ENCODE data around the gene LRP1. TPM values are rescaled to one million over a fixed set of nuclear protein-coding genes. Genes with fewer than 3 reads are reported as not detected.

The LRP1 gene
- total and polyA plus RNA-seq, 2 of the 13 experiments (the other 11 are each of a cell fraction or from before 2014, with no cell fraction given), result 14.7 to 30.8 TPM

DNA sequence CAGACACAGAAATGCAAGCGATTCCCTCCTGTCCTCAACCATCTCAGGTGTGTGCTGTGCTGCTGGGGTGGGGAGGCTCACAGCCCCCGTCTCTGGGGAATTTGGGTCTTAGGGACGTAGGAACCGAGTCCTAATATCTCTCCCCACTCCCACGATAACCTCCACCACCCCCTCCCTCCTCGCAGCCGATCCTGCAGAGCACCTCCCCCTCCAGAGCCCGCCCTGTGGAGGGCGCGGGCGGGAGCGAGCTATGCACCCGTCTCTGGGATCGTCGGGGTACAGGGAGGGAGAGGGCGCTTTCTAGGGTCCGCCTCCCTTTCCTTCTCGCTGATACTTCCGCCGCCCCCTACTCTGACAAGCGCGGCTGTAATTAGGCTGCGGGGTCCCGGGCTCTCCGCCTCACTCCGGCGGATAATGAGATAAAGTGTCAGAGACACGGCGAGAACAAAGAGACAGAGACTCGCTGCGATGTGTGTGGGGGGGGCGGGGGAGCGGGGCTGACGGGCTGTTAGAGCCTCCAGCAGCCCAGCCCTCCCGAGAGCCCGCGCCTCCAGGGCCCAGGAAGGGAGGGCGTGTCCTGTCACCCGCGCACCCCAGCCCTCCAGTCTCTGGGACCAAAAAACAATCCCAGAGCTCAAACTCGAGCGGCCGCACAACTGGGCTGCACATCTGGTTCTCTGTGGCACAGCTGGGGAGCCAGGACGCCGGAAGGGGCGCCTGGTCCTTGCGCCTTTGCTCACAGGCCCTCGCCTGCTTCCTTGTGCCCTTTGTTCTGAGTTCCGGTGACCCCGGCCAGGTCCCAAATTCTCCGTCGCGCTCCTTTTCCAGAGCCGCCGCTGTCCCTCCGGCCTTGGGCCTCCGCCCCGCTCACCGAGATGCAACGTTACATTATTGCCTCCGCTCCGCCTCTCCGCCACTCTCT, 109.9 kb downstream of the LRP1 start (continued):
- TF ChIP-seq, protein P1, sequence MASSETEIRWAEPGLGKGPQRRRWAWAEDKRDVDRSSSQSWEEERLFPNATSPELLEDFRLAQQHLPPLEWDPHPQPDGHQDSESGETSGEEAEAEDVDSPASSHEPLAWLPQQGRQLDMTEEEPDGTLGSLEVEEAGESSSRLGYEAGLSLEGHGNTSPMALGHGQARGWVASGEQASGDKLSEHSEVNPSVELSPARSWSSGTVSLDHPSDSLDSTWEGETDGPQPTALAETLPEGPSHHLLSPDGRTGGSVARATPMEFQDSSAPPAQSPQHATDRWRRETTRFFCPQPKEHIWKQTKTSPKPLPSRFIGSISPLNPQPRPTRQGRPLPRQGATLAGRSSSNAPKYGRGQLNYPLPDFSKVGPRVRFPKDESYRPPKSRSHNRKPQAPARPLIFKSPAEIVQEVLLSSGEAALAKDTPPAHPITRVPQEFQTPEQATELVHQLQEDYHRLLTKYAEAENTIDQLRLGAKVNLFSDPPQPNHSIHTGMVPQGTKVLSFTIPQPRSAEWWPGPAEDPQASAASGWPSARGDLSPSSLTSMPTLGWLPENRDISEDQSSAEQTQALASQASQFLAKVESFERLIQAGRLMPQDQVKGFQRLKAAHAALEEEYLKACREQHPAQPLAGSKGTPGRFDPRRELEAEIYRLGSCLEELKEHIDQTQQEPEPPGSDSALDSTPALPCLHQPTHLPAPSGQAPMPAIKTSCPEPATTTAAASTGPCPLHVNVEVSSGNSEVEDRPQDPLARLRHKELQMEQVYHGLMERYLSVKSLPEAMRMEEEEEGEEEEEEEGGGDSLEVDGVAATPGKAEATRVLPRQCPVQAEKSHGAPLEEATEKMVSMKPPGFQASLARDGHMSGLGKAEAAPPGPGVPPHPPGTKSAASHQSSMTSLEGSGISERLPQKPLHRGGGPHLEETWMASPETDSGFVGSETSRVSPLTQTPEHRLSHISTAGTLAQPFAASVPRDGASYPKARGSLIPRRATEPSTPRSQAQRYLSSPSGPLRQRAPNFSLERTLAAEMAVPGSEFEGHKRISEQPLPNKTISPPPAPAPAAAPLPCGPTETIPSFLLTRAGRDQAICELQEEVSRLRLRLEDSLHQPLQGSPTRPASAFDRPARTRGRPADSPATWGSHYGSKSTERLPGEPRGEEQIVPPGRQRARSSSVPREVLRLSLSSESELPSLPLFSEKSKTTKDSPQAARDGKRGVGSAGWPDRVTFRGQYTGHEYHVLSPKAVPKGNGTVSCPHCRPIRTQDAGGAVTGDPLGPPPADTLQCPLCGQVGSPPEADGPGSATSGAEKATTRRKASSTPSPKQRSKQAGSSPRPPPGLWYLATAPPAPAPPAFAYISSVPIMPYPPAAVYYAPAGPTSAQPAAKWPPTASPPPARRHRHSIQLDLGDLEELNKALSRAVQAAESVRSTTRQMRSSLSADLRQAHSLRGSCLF (CRISPR knock-in tag; IDR thresholded peaks at IDR 0.05; ENCODE audit: borderline replicate concordance), result no peak
- TF ChIP-seq NFRKB (IDR thresholded peaks at IDR 0.05) (no peak), ZNF543 (CRISPR knock-in tag; IDR thresholded peaks at IDR 0.05) (no peak), MBNL3 (CRISPR knock-in tag; conservative IDR thresholded peaks at IDR 0.05) (no peak), ESRRA (CRISPR knock-in tag; IDR thresholded peaks at IDR 0.05; ENCODE audit: low read depth) (no peak), ATF7-NPFF (CRISPR knock-in tag; IDR thresholded peaks at IDR 0.05; ENCODE audit: low read depth) (0 out of 2 replicates have a peak, but pooled peaks have one; percentile 43), HNRNPK (IDR thresholded peaks at IDR 0.05; ENCODE audit: low read depth, low read length, poor library complexity, severe bottlenecking) (peak; percentile 57), ZNF484 (CRISPR knock-in tag; IDR thresholded peaks at IDR 0.05; ENCODE audit: borderline replicate concordance, low read depth) (no peak), ZNF329 (CRISPR knock-in tag; IDR thresholded peaks at IDR 0.05; ENCODE audit: low read depth) (no peak), ZNF816 (CRISPR knock-in tag; IDR thresholded peaks at IDR 0.05; ENCODE audit: borderline replicate concordance) (0 out of 2 replicates have a peak, but pooled peaks have one; percentile 31), ZNF225 (CRISPR knock-in tag; IDR thresholded peaks at IDR 0.05) (no peak), ZNF598 (CRISPR knock-in tag; IDR thresholded peaks at IDR 0.05; ENCODE audit: borderline replicate concordance) (no peak), ZKSCAN5 (CRISPR knock-in tag; IDR thresholded peaks at IDR 0.05) (no peak), SP2 (CRISPR knock-in tag; IDR thresholded peaks at IDR 0.05) (no peak), SP1 (IDR thresholded peaks at IDR 0.05) (no peak), SP1 (CRISPR knock-in tag; IDR thresholded peaks at IDR 0.05) (no peak), KDM2A (CRISPR knock-in tag; IDR thresholded peaks at IDR 0.05; ENCODE audit: borderline replicate concordance, low read depth) (peak; percentile 53)
- TF ChIP-seq, protein P2, sequence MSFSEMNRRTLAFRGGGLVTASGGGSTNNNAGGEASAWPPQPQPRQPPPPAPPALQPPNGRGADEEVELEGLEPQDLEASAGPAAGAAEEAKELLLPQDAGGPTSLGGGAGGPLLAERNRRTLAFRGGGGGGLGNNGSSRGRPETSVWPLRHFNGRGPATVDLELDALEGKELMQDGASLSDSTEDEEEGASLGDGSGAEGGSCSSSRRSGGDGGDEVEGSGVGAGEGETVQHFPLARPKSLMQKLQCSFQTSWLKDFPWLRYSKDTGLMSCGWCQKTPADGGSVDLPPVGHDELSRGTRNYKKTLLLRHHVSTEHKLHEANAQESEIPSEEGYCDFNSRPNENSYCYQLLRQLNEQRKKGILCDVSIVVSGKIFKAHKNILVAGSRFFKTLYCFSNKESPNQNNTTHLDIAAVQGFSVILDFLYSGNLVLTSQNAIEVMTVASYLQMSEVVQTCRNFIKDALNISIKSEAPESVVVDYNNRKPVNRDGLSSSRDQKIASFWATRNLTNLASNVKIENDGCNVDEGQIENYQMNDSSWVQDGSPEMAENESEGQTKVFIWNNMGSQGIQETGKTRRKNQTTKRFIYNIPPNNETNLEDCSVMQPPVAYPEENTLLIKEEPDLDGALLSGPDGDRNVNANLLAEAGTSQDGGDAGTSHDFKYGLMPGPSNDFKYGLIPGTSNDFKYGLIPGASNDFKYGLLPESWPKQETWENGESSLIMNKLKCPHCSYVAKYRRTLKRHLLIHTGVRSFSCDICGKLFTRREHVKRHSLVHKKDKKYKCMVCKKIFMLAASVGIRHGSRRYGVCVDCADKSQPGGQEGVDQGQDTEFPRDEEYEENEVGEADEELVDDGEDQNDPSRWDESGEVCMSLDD (CRISPR knock-in tag; IDR thresholded peaks at IDR 0.05; ENCODE audit: borderline replicate concordance), result 0 out of 2 replicates have a peak, but pooled peaks have one; percentile 14

Measured in HepG2 (cell line).